ENCODE data around the gene TYSND1.

Gene TYSND1

GRCh38 chr10:70147259-70147625, 742 bp upstream of the TYSND1 start:
- peak overlapping the region; percentile 90 for H3K4me2 ChIP-seq (ENCODE audit: low read depth, low read length, poor library complexity, severe bottlenecking)
- H2AFZ ChIP-seq (ENCODE audit: low read length), result no peak overlapping the region
- no peak for TF ChIP-seq EZH2phosphoT487 (IDR thresholded peaks at IDR 0.05; ENCODE audit: borderline replicate concordance)
- TF ChIP-seq, protein P1, sequence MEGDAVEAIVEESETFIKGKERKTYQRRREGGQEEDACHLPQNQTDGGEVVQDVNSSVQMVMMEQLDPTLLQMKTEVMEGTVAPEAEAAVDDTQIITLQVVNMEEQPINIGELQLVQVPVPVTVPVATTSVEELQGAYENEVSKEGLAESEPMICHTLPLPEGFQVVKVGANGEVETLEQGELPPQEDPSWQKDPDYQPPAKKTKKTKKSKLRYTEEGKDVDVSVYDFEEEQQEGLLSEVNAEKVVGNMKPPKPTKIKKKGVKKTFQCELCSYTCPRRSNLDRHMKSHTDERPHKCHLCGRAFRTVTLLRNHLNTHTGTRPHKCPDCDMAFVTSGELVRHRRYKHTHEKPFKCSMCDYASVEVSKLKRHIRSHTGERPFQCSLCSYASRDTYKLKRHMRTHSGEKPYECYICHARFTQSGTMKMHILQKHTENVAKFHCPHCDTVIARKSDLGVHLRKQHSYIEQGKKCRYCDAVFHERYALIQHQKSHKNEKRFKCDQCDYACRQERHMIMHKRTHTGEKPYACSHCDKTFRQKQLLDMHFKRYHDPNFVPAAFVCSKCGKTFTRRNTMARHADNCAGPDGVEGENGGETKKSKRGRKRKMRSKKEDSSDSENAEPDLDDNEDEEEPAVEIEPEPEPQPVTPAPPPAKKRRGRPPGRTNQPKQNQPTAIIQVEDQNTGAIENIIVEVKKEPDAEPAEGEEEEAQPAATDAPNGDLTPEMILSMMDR (conservative IDR thresholded peaks at IDR 0.05; ENCODE audit: low read length), result no peak
- peaks cover 32% of the 10 kb centered on the region for H3K36me3 ChIP-seq (ENCODE audit: insufficient read depth, low read length)
- peaks cover 12% of the 10 kb centered on the region; the same call in 1 of the 2 replicates for H3K79me2 ChIP-seq (ENCODE audit: insufficient read depth, low read length)
- H4K20me1 ChIP-seq (ENCODE audit: insufficient read depth, low read length, poor library complexity, severe bottlenecking), result peaks cover 17% of the 10 kb centered on the region
- H3K9me2 ChIP-seq (replicated peaks; ENCODE audit: low read depth, low read length), result no peaks in the 10 kb centered on the region
- peak overlapping the region; percentile 83 for H3K4me3 ChIP-seq (ENCODE audit: low read length, poor library complexity, severe bottlenecking)
- no peaks in the 10 kb centered on the region for H3K27me3 ChIP-seq (ENCODE audit: insufficient read depth, low read length, poor library complexity, severe bottlenecking)
- peaks cover 17% of the 10 kb centered on the region for H3K4me1 ChIP-seq (ENCODE audit: insufficient read depth, low read length, poor library complexity, severe bottlenecking)
- H3K9me3 ChIP-seq (ENCODE audit: insufficient read depth, low read depth, low read length), result no peaks in the 10 kb centered on the region
- 0 out of 2 replicates have a peak, but pooled peaks cover 6% of the 10 kb centered on the region for H3F3A ChIP-seq (ENCODE audit: low read depth)
- H3K9ac ChIP-seq (ENCODE audit: low read depth, low read length, poor library complexity, severe bottlenecking), result peak overlapping the region; percentile 33

GRCh38 chr10:70145666-70146488, 623 bp downstream of the TYSND1 start:
- Histone ChIP-seq H3K4me3 (ENCODE audit: low read length, poor library complexity, severe bottlenecking) (peak overlapping the region; percentile 83), H3K4me1 (ENCODE audit: insufficient read depth, low read length, poor library complexity, severe bottlenecking) (peaks cover 17% of the 10 kb centered on the region), H3K4me2 (ENCODE audit: low read depth, low read length, poor library complexity, severe bottlenecking) (peak overlapping the region; percentile 90), H3K9me3 (ENCODE audit: insufficient read depth, low read depth, low read length) (no peaks in the 10 kb centered on the region), H3K9me2 (replicated peaks; ENCODE audit: low read depth, low read length) (no peaks in the 10 kb centered on the region), H4K20me1 (ENCODE audit: insufficient read depth, low read length, poor library complexity, severe bottlenecking) (peaks cover 17% of the 10 kb centered on the region), H3K36me3 (ENCODE audit: insufficient read depth, low read length) (peaks cover 18% of the 10 kb centered on the region), H3K9ac (ENCODE audit: low read depth, low read length, poor library complexity, severe bottlenecking) (peak overlapping the region; percentile 74), H2AFZ (ENCODE audit: low read length) (peak overlapping the region; percentile 89), H3F3A (ENCODE audit: low read depth) (0 out of 2 replicates have a peak, but pooled peaks cover 6% of the 10 kb centered on the region), H3K79me2 (ENCODE audit: insufficient read depth, low read length) (peaks cover 12% of the 10 kb centered on the region; the same call in 1 of the 2 replicates), H3K27me3 (ENCODE audit: insufficient read depth, low read length, poor library complexity, severe bottlenecking) (no peaks in the 10 kb centered on the region)
- TF ChIP-seq, protein P1 (conservative IDR thresholded peaks at IDR 0.05; ENCODE audit: low read length), result peak; percentile 60
- TF ChIP-seq EZH2phosphoT487 (IDR thresholded peaks at IDR 0.05; ENCODE audit: borderline replicate concordance), result no peak

- peaks cover 17% of the 10 kb centered on the region for H3K4me1 ChIP-seq (ENCODE audit: insufficient read depth, low read length, poor library complexity, severe bottlenecking)
- 0 out of 2 replicates have a peak overlapping the region, but pooled peaks have one; percentile 29 for H2AFZ ChIP-seq (ENCODE audit: low read length)
Measured at GRCh38 chr10:70145166-70145665, 1.3 kb downstream of the TYSND1 start.

More at GRCh38 chr10:70145166-70145665, 1.3 kb downstream of the TYSND1 start:
- Histone ChIP-seq H3K4me2 (ENCODE audit: low read depth, low read length, poor library complexity, severe bottlenecking) (peak overlapping the region; percentile 90), H3K79me2 (ENCODE audit: insufficient read depth, low read length) (peaks cover 12% of the 10 kb centered on the region; the same call in 1 of the 2 replicates), H3K36me3 (ENCODE audit: insufficient read depth, low read length) (peaks cover 12% of the 10 kb centered on the region), H3F3A (ENCODE audit: low read depth) (0 out of 2 replicates have a peak, but pooled peaks cover 6% of the 10 kb centered on the region), H3K4me3 (ENCODE audit: low read length, poor library complexity, severe bottlenecking) (peak overlapping the region; percentile 83), H3K9me2 (replicated peaks; ENCODE audit: low read depth, low read length) (no peaks in the 10 kb centered on the region), H3K9ac (ENCODE audit: low read depth, low read length, poor library complexity, severe bottlenecking) (peak overlapping the region; percentile 74), H3K27me3 (ENCODE audit: insufficient read depth, low read length, poor library complexity, severe bottlenecking) (no peaks in the 10 kb centered on the region), H3K9me3 (ENCODE audit: insufficient read depth, low read depth, low read length) (no peaks in the 10 kb centered on the region), H4K20me1 (ENCODE audit: insufficient read depth, low read length, poor library complexity, severe bottlenecking) (peaks cover 14% of the 10 kb centered on the region)
- TF ChIP-seq, protein P1 (conservative IDR thresholded peaks at IDR 0.05; ENCODE audit: low read length), result no peak
- TF ChIP-seq EZH2phosphoT487 (IDR thresholded peaks at IDR 0.05; ENCODE audit: borderline replicate concordance), result no peak

All from Loucy (cell line).